Parathyroid adenoma (tissue), 2 donors: ENCODE data around the gene NOX1.

Experiments
- H2AFZ ChIP-seq: fragments of 300-600 bp; sonication (generic); one replicate; pipeline ENCODE4 v1.7.0; 2017; ENCODE audit warnings: antibody characterized with exemption, mild to moderate bottlenecking
- H3K27ac ChIP-seq: fragments of 300-600 bp; sonication (generic); one replicate; pipeline ENCODE4 v1.7.0; 2017
- H3K27me3 ChIP-seq: fragments of 300-600 bp; sonication (generic); one replicate; pipeline ENCODE4 v1.7.0; 2017; ENCODE audit warnings: low read length; ENCODE audit not compliant: control insufficient read depth, insufficient read depth
- H3K36me3 ChIP-seq: fragments of 300-600 bp; sonication (generic); one replicate; pipeline ENCODE4 v1.7.0; 2017; ENCODE audit warnings: low read length; ENCODE audit not compliant: control insufficient read depth, insufficient read depth
- H3K4me1 ChIP-seq: fragments of 300-600 bp; sonication (generic); one replicate; pipeline ENCODE4 v1.7.0; 2017; ENCODE audit warnings: control low read depth
- H3K4me2 ChIP-seq: fragments of 300-600 bp; sonication (generic); one replicate; pipeline ENCODE4 v1.7.0; 2017; ENCODE audit warnings: low read length
- H3K4me3 ChIP-seq: fragments of 300-600 bp; sonication (generic); one replicate; pipeline ENCODE4 v1.7.0; 2017; ENCODE audit warnings: low read depth, low read length
- H3K79me2 ChIP-seq: fragments of 300-600 bp; sonication (generic); one replicate; pipeline ENCODE4 v1.7.0; 2017; ENCODE audit warnings: control low read depth
- H3K9ac ChIP-seq: fragments of 300-600 bp; sonication (generic); one replicate; pipeline ENCODE4 v1.7.0; 2017; ENCODE audit warnings: mild to moderate bottlenecking
- H3K9me3 ChIP-seq: fragments of 300-600 bp; sonication (generic); one replicate; pipeline ENCODE4 v1.7.0; 2017; ENCODE audit warnings: low read length; ENCODE audit not compliant: control insufficient read depth
- CTCF ChIP-seq: fragments of 300-600 bp; sonication (generic); IDR thresholded peaks from one replicate; pipeline ENCODE4 v1.7.0; 2017; ENCODE audit warnings: antibody characterized with exemption, mild to moderate bottlenecking
- donor health status: primary hyperparathyroidism.

NOX1 gene

DNA sequence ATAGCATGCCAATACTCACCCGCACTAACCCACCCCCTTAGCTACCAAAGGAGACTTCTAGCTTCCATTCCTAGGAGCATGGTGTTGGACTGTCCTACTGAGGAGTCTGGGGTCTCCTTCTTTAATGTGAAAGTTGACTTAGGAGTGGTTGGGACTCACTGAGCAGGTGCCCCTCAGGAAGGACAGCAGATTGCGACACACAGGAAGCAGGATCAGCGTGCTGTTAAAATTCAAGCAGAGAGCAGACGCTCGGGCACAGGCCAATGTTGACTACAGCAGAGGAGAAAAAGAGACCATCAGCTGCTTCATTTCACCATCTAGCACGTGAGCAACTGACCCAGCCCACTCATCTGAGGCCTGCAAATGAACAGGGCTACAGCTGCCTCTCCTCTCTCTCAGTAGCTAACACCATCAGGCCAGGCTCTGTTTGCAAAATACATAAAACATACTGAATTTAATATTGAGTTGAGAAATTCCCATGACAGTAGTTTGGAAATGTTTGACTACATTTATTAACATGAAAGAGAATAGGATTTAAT, 10.8 kb downstream of the NOX1 start:
- Histone ChIP-seq H3K79me2 (no peaks in the 10 kb centered on the region), H3K4me2 (no peak overlapping the region), H3K27me3 (no peaks in the 10 kb centered on the region), H3K36me3 (no peaks in the 10 kb centered on the region), H3K9ac (no peak overlapping the region), H3K4me1 (no peaks in the 10 kb centered on the region), H3K27ac (no peak overlapping the region), H3K4me3 (no peak overlapping the region), H2AFZ (no peak overlapping the region), H3K9me3 (no peaks in the 10 kb centered on the region)
- no peak for TF ChIP-seq CTCF

DNA sequence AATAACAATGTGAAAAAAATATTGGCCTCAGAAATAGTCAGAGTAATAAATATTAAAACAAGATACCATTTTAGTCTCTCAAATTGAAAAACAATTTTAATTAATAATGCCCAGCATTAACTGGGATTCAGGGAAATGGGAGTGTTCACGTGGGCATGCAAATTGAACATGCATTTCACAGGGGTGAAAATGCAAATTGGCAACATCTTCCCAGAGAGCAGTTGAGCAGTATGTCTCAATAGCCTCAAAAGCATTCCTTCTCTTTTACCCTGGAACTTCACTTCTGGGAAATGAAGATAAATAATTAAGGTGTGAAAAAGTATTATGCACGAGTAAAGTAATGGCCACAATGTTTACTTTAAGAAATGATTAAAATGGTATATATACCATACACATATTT, 21.3 kb downstream of the NOX1 start:
- H2AFZ ChIP-seq: no peak overlapping the region

DNA sequence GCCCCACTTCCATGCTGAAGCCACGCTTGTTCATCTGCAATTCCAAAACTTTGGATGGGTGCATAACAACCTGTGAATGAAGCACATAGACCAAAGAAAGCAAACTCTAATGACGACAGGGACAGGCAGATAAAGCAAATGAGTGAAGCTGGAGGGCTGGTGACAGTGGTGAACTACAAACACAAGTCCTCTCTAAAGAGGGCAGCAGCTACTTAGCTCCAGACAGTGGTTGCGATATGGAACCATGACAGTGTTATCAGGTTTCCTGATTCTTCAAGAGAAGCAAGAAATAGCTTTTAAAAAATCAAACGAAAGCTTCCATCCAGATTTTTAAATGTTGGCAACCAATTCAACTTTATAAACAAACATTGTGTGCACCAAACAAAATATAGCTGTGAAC, 23.8 kb downstream of the NOX1 start:
- Histone ChIP-seq H3K4me3 (no peak overlapping the region), H2AFZ (no peak overlapping the region), H3K9me3 (no peaks in the 10 kb centered on the region), H3K36me3 (no peaks in the 10 kb centered on the region), H3K27ac (no peak overlapping the region), H3K4me2 (no peak overlapping the region), H3K27me3 (no peaks in the 10 kb centered on the region), H3K9ac (no peak overlapping the region), H3K79me2 (no peaks in the 10 kb centered on the region), H3K4me1 (no peaks in the 10 kb centered on the region)
- TF ChIP-seq CTCF: no peak

More for the DNA sequence above, 21.3 kb downstream of the NOX1 start:
- no peak overlapping the region for H3K27ac ChIP-seq
- H3K4me2 ChIP-seq: no peak overlapping the region
- no peak overlapping the region for H3K4me3 ChIP-seq
- no peaks in the 10 kb centered on the region for H3K79me2 ChIP-seq
- no peak for TF ChIP-seq CTCF
- no peaks in the 10 kb centered on the region for H3K9me3 ChIP-seq
- H3K27me3 ChIP-seq: no peaks in the 10 kb centered on the region
- H3K9ac ChIP-seq: no peak overlapping the region
- no peaks in the 10 kb centered on the region for H3K4me1 ChIP-seq
- no peaks in the 10 kb centered on the region for H3K36me3 ChIP-seq

GRCh38 chrX:100831219-100831946, 42.8 kb downstream of the NOX1 start:
- no peak overlapping the region for H2AFZ ChIP-seq
- no peaks in the 10 kb centered on the region for H3K4me1 ChIP-seq
- no peak overlapping the region for H3K4me3 ChIP-seq
- no peaks in the 10 kb centered on the region for H3K27me3 ChIP-seq
- no peak overlapping the region for H3K27ac ChIP-seq
- no peaks in the 10 kb centered on the region for H3K79me2 ChIP-seq
- H3K4me2 ChIP-seq: no peak overlapping the region
- H3K36me3 ChIP-seq: no peaks in the 10 kb centered on the region
- no peaks in the 10 kb centered on the region for H3K9me3 ChIP-seq
- no peak overlapping the region for H3K9ac ChIP-seq
- TF ChIP-seq CTCF: no peak

GRCh38 chrX:100830547-100830946, 43.6 kb downstream of the NOX1 start:
- H3K27ac ChIP-seq: no peak overlapping the region
- no peak overlapping the region for H2AFZ ChIP-seq
- H3K79me2 ChIP-seq: no peaks in the 10 kb centered on the region
- H3K27me3 ChIP-seq: no peaks in the 10 kb centered on the region
- H3K4me1 ChIP-seq: no peaks in the 10 kb centered on the region
- TF ChIP-seq CTCF: no peak
- no peak overlapping the region for H3K9ac ChIP-seq
- no peaks in the 10 kb centered on the region for H3K9me3 ChIP-seq
- no peak overlapping the region for H3K4me3 ChIP-seq
- H3K36me3 ChIP-seq: no peaks in the 10 kb centered on the region
- H3K4me2 ChIP-seq: no peak overlapping the region
